Measurements from ENCODE around the gene PRKCZ. TPM values are rescaled to one million over a fixed set of nuclear protein-coding genes. Genes with fewer than 3 reads are reported as not detected.

PRKCZ gene
- total and polyA plus RNA-seq, 9 donors = 3.4 to 16.1 (median 5.8) TPM

- no peaks in the 10 kb centered on the region for H3K36me3 ChIP-seq
- TF ChIP-seq POLR2A (IDR thresholded peaks at IDR 0.05) (no peak), EP300 (IDR thresholded peaks at IDR 0.05) (no peak), CTCF (IDR thresholded peaks at IDR 0.05) (no peak)
- H3K4me3 ChIP-seq = no peak overlapping the region
- DNase-seq = no peak
- no peaks in the 10 kb centered on the region for H3K27me3 ChIP-seq
- H3K27ac ChIP-seq = no peak overlapping the region
- no peaks in the 10 kb centered on the region for H3K4me1 ChIP-seq (ENCODE audit: insufficient read depth)
- intact Hi-C loops (cut with DNase I) = no loop called here
- whole genome bisulfite sequencing, 3 donors = 85 to 89% (median 86%) methylated on average over 31 to 36 of the region's 36 CpGs
- no peaks in the 10 kb centered on the region for H3K9me3 ChIP-seq
Measured at GRCh38 chr1:2070800-2071530, 20.8 kb downstream of the PRKCZ start.

GRCh38 chr1:2072109-2072806 is 22.0 kb downstream of the PRKCZ start:
- 62 to 75% (median 65%) methylated on average over 25 of the region's 25 CpGs for WGBS, 3 donors
- TF ChIP-seq POLR2A (IDR thresholded peaks at IDR 0.05) (no peak), CTCF (IDR thresholded peaks at IDR 0.05) (no peak), EP300 (IDR thresholded peaks at IDR 0.05) (no peak)
- no peaks in the 10 kb centered on the region for H3K27me3 ChIP-seq
- H3K9me3 ChIP-seq = peaks cover 0 to 4% of the 10 kb centered on the region in 2 donors
- no peak overlapping the region for H3K27ac ChIP-seq
- no peaks in the 10 kb centered on the region for H3K36me3 ChIP-seq
- no peak overlapping the region for H3K4me3 ChIP-seq
- DNase-seq = no peak
- no peaks in the 10 kb centered on the region for H3K4me1 ChIP-seq (ENCODE audit: insufficient read depth)
- intact Hi-C loops (cut with DNase I) = no loop called here

GRCh38 chr1:2072891-2073290 is 22.7 kb downstream of the PRKCZ start:
- Histone ChIP-seq H3K9me3 (peaks cover 0 to 4% of the 10 kb centered on the region in 2 donors), H3K4me1 (ENCODE audit: insufficient read depth) (no peaks in the 10 kb centered on the region), H3K4me3 (no peak overlapping the region), H3K36me3 (no peaks in the 10 kb centered on the region), H3K27ac (no peak overlapping the region), H3K27me3 (no peaks in the 10 kb centered on the region)
- WGBS, 3 donors = 76 to 83% (median 82%) methylated on average over 14 of the region's 14 CpGs
- intact Hi-C loops (cut with DNase I) = no loop called here
- no peak for DNase-seq
- TF ChIP-seq EP300 (IDR thresholded peaks at IDR 0.05) (no peak), CTCF (IDR thresholded peaks at IDR 0.05) (no peak), POLR2A (IDR thresholded peaks at IDR 0.05) (no peak)

- Histone ChIP-seq H3K4me3 (no peak overlapping the region), H3K9me3 (peaks cover 0 to 4% of the 10 kb centered on the region in 2 donors), H3K36me3 (no peaks in the 10 kb centered on the region), H3K27me3 (no peaks in the 10 kb centered on the region), H3K27ac (no peak overlapping the region), H3K4me1 (ENCODE audit: insufficient read depth) (no peaks in the 10 kb centered on the region)
- WGBS, 3 donors = 13 to 15% (median 15%) methylated on average over 59 of the region's 59 CpGs
- intact Hi-C loops (cut with DNase I) = no loop called here
- no peak for DNase-seq
- no peak for TF ChIP-seq CTCF (IDR thresholded peaks at IDR 0.05)
- TF ChIP-seq EP300 (IDR thresholded peaks at IDR 0.05) = no peak
- no peak for TF ChIP-seq POLR2A (IDR thresholded peaks at IDR 0.05)
Measured at GRCh38 chr1:2073382-2074230, 23.4 kb downstream of the PRKCZ start.
